GM18873 (cell line): Measurements from ENCODE around the gene HOGA1.
"Not testable (repeated sequence)": the region's sequence is repeated elsewhere in the genome, so short reads cannot be mapped to it uniquely, and the experiment has no call there.

Experiments used
- ATAC-seq: cut with Tn5 transposase; IDR thresholded peaks from one replicate; pipeline ENCODE4 v1.9.1; 2021; ENCODE audit warnings: mild to moderate bottlenecking, moderate library complexity, moderate number of reproducible peaks; ENCODE audit not compliant: unreplicated experiment, low FRiP score

HOGA1 gene

DNA sequence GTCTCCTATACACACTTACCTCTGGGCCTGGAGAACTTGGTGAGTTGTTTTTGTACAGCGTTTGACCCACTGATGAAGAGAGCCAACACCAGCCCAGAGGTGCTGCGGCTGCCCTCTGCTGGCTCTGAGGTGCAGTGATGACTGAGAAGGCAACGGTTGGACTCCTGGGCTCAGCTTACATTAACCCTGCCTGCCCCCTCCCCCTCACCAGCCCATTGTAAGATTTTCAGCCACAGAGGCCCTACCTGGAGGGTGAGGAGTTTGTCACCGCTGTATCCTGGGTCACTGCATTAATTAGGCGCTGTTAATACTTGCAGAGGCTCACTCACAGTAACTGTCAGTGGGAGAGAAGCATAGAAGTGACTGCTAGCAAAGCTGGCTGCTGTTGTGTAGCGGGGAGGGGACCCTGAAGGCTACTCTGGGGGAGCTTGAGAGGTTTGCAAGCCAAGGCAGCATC lies 30.6 kb upstream of the HOGA1 start:
- no peak for ATAC-seq

DNA sequence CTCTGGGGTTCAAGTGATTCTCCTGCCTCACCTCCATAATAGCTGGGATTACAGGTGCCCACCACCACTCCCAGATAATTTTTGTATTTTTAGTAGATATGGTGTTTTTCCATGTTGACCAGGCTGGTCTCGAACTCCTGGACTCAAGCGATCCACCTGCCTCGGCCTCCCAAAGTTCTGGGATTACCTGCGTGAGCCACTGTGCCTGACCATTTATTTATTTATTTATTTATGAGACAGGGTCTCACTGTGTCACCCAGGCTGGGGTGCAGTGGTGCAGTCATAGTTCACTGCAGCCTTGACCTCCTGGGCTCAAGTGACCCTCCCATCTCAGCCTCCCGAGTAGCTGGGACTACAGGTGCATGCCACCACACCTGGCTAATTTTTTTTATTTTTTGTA lies 29.9 kb upstream of the HOGA1 start:
- ATAC-seq, result not testable (repeated sequence)

DNA sequence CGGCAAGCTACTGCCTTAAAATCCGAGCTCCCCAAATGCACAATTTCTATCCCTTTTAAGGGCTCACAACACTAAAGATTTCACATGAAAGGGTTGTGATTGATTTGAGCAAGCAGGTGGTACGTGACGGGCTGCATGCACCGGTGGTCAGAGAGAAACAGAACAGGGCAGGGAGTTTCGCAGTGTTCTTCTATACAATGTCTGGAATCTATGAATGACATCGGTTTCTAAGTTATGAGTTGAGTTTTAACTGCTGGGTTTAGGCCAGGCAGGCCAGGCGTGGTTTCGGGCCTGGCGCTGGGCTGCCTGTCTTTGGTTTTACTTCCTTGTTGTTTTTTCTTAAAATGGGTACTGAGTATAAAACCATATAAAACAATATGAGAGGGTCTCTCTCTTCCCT lies 28.6 kb upstream of the HOGA1 start:
- not testable (repeated sequence) for ATAC-seq

DNA sequence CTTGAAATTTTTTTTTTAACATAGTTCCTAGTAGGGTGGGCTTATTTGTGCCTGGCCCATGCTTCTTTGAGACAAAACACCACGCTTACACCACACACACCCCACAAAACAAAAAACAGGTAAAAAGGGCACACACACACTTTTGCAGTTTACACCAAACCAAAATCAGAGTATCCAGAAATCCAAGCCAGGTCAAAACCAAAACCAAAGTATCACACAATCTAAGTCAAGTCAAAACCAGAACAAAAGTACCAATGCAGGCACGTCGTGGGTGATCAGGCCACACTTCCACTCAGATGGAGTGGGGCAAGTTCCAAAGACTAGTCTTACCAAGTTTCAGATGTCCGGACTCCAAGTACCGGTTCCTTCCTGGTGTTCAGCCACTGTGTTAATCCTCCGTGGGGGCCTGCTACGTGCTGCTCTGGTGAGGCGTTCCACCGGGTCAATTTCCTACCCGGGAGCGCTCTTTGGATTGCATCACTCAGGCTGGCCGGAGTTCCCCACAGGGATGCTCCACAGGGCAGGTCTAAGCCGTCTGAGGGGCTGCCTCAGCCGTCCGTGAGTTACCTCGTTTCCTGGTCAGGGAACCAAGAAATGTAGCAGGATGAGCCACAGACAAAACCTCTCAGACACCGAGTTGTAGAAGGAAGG lies 23.3 kb upstream of the HOGA1 start:
- not testable (repeated sequence) for ATAC-seq

DNA sequence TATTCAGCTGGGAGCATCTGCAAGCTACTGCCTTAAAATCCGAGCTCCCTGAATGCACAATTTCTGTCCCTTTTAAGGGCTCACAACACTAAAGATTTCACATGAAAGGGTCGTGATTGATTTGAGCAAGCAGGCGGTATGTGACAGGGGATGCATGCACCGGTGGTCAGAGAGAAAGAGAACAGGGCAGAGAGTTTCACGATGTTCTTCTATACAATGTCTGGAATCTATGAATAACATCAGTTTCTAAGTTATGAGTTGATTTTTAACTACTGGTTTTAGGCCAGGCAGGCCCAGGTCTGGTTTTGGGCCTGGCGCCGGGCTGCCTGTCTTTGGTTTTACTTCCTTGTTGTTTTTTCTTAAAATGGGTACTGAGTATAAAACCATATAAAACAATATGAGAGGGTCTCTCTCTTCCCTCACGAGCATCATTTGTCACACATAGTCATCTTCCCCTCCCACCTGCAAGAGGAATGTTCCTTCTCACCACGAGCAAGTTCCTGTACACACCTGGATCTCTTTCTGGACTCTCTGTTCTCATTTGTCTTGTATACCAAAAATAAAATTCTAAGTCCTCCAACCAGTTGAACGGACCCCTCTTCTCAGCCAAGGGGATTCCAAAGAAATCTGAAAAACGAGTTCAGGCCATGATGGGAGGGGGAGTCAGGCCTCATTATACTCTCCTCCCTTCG lies 22.7 kb upstream of the HOGA1 start:
- not testable (repeated sequence) for ATAC-seq

DNA sequence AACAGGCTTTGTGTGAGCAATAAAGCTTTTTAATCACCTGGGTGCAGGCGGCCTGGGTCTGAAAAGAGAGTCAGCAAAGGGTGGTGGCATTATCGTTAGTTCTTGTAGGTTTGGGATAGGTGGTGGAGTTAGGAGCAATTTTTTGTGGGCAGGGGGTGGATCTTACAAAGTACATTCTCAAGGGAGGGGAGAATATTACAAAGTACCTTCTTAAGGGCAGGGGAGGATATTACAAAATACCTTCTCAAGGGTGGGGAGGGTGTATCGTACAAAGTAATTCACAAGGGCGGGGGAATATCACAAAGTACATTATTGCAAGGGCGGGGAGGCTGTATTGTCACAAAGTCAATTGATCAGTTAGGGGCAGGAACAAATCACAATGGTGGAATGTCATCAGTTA lies 21.9 kb upstream of the HOGA1 start:
- not testable (repeated sequence) for ATAC-seq

DNA sequence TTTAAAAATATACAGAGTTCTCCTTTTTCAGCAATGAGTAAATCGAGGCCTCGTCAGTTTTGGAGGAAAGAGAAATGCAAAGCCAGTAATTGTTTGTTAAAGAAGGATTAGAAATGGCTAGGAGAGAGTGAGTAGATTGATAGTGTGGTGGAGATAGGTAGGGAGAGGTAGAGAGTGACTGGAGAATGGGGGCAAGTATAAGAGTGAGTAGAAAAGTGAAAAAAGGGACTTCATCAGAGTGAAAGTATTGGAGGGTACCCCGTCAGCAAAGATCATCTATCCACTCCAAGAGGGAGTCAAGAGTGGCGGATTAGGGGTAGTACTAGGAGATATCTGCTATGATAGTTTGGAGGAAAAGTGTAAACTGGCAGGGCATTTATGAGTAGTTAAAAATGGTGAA lies 20.9 kb upstream of the HOGA1 start:
- ATAC-seq, result no peak

DNA sequence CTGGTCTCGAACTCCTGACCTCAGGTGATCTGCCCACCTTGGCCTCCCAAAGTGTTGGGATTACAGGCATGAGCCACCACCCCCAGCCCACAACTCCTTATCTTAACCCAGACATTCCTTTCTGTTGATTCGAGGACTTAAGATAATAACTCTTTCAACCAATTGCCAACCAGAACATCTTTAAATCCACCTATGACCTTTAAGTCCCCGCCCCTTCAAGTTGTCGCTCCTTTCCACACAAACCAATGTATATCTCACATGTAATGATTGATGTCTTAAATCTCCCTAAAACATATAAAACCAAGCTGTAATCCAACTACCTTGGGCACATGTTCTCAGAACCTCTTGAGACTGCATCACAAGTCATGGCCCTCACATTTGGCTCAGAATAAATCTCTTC lies 19.4 kb upstream of the HOGA1 start:
- no peak for ATAC-seq

DNA sequence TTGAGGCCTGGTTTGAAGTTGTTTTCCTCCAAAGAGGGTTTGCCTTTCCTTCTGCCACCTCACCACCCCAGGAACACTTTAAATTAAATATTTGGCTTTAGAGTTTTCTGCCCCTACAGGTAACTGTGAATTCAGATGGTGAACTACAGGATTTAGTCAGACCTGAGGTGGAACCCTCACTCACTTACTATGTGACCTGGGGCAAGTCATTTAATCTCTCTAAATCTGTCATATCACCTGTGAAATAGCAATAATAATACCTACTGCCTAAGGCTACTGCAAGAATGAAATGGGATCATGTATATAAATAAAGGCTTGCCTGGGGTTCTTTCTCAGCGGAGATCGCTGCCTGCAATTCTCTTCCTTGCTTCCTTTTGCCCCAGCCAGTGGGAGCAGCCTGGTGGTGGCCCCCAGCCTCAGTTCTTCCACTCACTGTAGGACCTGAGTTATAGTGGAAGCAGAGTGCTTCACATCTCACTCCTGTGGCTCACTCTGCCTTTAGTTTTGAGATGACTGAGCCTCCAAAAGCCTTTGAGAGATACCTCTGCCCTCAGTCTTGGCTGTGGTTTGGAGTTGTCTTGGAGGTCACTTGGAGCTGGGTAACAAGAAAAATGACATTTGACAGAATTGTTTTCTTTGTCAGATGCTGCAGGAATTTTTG lies 17.7 kb upstream of the HOGA1 start:
- no peak for ATAC-seq

DNA sequence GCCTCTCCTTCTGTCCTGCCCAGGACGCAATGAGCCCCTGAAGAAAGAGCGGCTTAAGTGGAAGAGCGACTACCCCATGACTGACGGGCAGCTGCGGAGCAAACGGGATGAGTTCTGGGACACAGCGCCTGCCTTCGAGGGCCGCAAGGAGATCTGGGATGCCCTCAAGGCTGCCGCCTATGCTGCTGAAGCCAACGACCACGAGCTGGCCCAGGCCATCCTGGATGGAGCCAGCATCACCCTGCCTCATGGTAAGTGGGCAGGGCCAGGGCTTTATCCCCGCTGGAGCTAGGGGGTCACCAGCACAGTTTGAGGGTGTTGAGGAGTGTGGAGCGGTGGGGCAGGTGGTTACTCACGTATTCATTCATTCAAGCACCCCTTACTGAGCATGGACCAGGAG lies 16.3 kb upstream of the HOGA1 start:
- no peak for ATAC-seq

DNA sequence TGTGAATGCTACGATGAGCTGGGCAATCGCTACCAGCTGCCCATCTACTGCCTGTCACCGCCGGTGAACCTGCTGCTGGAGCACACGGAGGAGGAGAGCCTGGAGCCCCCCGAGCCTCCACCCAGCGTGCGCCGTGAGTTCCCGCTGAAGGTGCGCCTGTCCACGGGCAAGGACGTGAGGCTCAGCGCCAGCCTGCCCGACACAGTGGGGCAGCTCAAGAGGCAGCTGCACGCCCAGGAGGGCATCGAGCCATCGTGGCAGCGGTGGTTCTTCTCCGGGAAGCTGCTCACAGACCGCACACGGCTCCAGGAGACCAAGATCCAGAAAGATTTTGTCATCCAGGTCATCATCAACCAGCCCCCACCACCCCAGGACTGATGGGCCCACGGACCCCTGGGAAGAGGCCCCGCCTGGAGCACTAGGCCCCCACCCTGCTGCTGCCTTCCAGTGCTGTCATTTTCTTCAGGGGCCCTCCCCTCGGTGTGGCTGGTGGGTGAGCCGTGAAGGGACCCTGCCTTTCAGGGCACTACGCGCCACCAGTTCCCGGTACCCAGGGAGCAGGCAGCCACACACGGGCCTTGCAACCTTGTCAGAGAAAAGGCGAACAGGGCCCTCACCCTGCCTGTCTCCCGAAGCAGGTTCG lies 13.9 kb upstream of the HOGA1 start:
- ATAC-seq, result no peak

DNA sequence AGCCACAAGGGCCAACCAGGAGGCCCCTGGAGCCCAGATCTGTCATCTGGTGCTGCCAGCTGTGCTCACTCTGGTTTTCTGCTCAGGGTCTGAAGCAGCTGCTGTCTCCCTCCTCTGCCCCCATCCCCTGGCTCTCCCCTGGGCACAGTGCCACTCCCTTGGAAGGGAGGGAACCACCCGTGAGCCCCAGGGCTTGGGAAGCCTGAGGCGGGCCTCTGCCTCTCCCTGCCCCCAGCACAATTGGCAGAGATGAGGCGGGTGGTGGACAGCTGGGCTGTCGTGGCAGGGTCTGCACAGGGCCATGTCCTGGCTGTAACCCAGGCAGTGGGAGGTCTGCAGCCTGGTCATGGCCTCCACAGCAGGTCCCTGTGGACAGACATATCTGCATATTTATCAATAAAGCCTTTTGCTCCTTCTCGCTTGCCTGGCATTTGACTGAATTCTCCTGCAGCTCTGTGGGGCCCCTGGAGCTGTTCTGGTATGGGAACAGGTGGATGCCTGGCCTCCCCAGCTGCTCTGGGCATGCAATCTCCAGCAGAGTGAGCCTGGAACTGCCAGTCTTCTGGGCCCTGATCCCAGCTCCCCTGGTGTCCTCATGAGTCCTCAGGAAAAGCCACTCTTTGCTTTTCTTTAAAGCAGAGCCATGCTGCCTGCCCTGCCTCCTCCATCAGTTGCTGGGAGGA lies 13.3 kb upstream of the HOGA1 start:
- no peak for ATAC-seq

DNA sequence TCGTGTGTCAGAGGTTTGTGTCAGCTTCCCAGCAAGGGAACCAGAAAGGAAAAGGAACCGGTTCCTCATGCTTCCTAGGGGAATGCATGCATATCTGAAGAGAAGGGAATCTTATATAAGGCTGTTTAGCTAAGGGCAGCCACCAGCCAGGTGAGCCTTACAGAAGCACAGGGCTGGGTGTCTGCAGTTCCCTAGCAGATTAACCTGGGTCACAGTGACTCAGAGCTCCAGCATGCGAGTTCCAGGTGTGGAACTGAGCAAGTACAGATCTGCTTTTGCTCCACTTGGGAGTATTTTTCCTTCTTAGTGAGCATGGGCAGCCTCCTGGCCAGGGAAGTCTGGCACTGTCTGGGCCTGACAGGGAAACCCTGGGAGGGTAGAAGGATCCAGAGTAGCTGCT lies 12.6 kb upstream of the HOGA1 start:
- ATAC-seq, result no peak

DNA sequence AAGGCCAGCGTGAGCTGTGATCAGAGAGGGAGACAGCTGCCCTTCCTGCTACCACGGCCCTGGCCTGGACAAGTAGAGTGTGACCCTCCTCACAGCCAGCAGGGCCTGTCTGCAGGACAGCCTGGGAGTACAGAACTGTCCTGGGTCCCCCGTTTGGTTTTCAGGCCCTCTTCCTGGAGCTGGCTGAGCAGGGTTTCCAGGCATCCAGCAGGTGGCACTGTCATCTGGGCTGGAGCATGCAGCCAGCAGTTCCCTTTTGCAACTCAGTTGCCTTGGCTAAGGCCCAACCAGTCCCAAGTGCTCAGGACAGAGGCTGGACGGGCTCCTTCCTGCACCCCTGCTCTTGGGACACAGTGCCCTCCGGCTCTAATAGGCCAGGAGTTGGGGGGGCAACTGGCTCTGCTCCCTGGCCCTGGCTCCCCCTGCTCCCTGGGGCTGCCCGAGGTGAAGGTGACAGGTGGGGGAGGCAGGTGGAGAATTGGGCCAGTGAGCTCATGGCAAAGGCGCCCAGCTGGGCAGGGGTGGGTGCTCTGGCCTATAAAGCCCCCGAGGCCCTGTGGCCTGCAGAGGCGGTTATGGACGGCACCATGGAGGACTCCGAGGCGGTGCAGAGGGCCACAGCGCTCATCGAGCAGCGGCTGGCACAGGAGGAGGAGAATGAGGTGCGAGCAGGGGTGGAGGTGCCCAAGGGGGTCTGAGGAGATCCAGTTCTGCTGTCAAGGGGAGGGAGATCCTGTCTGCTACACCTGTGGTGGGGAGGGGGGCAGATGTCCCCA lies 11.8 kb upstream of the HOGA1 start, which contains the start of gene ANKRD2:
ANKRD2 (plus strand) TSS at position 566 of the 776 bp plus-strand sequence; CDS start at position 576, 10 bp downstream.
- no peak for ATAC-seq

DNA sequence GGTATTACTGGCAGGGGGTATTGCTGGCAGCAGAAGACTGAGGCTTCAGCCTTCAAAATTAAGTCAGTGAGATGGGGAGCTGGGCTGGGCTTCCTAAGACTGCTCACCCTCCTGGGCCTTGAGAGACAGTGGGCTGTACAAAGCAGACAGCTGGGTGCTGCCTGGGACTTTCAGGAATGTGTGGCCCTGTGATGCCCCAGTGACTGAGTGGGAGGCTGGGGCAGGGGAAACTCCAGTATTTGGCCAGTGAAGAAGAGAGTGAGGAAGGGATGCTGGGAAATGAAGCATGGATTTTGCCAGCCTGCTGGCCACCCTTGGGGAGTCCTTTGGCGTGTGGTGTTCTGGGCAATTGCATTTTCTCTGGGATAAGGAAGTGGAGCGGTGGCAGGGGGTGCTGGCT lies 11.2 kb upstream of the HOGA1 start:
- no peak for ATAC-seq

DNA sequence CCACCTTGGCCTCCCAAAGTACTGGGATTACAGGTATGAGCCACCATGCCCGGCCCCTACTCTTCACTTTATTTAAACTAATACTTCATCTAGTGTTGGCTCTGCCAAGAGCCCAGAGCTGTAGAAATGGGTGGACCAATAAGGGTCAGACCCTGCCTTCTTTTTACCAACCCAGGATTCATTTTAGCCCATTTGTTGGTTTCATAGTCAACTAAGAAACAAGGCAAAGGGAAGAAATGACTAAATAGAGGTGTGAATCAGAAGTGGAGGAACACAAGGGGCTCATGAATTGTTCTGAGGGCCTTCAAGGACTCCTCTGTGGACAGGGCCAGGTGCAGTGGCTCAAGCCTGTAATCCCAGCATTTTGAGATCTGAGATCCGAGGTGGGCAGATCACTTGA lies 10.5 kb upstream of the HOGA1 start:
- ATAC-seq, result no peak

DNA sequence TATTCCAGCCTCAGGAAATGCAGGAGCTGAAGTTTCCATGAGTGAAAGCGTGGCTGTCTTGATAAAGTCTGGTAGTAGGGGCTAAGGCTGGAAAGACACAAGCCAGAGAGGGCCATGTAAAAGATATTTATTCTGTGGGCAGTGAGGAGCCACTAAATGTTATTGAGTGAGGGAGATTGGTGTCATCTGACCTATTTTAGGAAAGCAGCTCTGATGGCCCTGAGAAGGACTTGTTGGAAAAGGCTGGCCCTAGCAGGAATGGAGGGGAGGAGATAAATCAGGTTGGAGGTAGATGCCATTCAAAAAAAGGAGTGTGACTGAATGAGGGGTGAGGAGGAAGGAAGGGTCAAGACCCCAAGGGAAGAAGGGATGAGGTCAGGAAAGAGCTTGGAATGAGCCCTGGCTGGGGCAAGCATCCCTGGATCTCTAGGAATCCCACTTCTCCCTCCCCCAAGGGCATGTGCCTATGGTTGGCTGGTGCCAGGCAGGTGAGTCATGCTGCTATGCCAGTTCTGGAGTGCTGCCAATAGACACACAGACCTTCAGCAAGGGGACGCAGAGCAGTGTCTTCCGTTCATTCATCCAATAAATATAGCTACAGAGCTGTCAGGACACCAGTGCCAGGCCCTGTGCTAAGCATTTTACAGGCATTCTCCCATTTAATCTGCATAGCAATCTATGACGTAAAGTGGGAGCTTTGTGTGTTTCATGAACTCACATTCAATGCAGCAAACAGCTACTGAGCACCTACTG lies 9.6 kb upstream of the HOGA1 start:
- no peak for ATAC-seq

DNA sequence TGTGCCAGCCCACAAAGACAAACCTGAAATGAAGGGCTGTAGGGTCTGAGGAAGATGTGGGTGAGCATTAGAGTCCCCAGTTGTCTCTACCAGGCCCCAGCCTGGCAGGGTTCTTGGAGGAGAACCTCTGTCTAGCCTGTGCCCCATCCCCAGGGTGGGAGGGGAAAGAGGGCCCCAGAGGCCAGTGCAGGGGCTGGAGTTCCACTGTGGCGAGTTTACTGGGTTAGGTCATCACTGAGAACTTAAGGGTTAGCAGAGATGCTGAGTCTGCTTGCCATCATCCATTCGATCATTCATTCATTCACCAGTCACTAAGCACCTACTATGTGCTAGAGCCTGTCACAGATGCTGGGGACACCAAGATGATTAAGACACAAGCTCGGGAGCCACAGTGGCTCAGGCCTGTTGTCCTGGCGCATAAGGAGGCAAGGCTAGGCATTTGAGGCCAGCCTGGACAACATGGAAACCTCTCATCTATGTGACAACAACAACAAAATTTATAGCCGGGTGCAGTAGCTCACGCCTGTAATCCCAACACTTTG lies 9.0 kb upstream of the HOGA1 start:
- no peak for ATAC-seq

DNA sequence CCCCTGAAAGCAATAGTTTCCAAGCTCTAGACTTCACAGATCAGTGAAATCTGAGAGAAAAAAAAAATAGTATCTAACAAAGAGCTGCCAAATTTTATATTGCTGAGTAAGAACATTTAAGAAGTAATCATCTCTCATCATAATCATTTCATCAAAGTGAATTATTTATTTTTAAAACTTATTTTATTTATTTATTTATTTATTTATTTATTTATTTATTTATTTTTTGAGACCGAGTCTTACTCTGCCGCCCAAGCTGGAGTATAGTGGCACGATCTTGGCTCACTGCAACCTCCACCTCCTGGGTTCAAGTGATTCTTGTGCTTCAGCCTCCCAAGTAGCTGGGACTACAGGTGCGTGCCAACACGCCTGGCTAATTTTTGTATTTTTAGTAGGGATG lies 7.7 kb upstream of the HOGA1 start:
- ATAC-seq, result not testable (repeated sequence)
